ENCODE measurements around the gene RAPGEF5.
A peak's percentile ranks its signal among the peaks of the same experiment; 100 is the strongest.
"Not testable (repeated sequence)": the region's sequence is repeated elsewhere in the genome, so short reads cannot be mapped to it uniquely, and the experiment has no call there.

Gene RAPGEF5

GRCh38 chr7:22090107-22090506 is 266.8 kb downstream of the RAPGEF5 start:
- H3K4me3 ChIP-seq (ENCODE audit: low read length) = no peak overlapping the region
- DNase-seq (ENCODE audit: low read depth, low spot score) = no peak

GRCh38 chr7:22088827-22089226 is 268.1 kb downstream of the RAPGEF5 start:
- no peak for DNase-seq (ENCODE audit: low read depth, low spot score)
- no peak overlapping the region for H3K4me3 ChIP-seq (ENCODE audit: low read length)

DNA sequence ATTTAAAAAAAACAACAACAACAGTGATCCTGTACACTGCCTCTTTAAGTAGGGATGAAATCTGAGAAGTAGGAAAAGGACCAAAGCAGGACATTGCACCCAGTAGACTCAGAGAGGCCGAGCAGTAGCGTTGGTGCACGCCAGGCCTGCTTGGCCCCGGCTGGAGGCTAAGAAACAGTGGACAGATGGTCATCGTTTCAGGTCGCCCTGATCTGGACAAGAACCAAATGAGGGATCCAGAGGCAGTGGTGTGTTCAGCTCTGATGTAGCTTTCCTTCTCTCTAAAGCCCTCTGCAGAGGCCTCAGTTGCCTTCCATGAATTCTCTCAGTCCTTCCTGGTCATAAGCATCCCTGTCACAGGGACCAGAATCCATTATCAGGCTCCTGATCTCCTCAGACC is 269.1 kb downstream of the RAPGEF5 start:
- no peak for DNase-seq (ENCODE audit: low read depth, low spot score)
- H3K4me3 ChIP-seq (ENCODE audit: low read length) = no peak overlapping the region

DNA sequence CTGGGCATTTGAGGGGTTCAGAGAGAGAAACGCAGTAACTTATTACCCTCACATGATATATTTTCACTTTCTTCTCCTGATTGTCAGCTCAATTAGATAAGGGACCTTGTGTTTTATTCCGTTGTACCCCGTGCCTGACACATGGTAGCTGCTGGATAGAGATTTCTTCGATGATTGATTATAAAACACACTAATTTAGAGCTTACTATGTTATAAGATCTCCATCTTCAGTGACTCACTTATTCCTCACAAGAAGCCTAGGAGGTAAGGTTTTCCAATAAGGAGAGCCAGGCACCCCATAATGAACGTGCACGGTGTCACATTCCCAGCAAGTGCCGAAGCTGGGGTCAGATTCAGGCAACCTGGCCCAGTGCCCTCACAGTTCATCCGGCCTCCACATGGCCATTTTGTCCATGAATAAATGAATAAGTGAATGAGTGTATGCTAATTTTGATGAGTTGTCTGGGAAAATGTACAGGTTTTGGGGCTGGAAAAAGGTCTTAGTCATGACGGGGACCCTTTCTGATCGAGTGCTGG is 273.2 kb downstream of the RAPGEF5 start:
- no peak overlapping the region for H3K4me3 ChIP-seq (ENCODE audit: low read length)
- no peak for DNase-seq (ENCODE audit: low read depth, low spot score)

GRCh38 chr7:22082886-22083703 is 273.9 kb downstream of the RAPGEF5 start:
- no peak for DNase-seq (ENCODE audit: low read depth, low spot score)
- peak overlapping the region; percentile 26 for H3K4me3 ChIP-seq (ENCODE audit: low read length)

DNA sequence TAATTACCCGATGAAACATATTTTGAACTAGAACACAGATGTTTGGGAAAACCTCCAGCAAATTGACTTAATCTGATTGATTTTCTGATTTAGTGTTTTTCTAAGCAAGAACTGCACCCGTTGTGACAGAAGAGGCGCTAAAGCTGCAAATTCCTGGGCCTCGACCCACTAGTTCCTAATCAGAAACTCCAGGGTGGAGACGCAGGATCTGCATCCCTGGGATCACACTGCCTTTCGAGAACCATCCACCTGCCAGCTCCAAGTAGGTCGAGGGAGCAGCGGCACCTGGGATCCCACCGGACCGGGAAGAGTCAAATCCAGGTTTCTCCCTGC is 274.4 kb downstream of the RAPGEF5 start:
- DNase-seq (ENCODE audit: low read depth, low spot score) = no peak
- H3K4me3 ChIP-seq (ENCODE audit: low read length) = no peak overlapping the region; the same call in 1 of the 2 replicates

GRCh38 chr7:22080219-22080618 is 276.7 kb downstream of the RAPGEF5 start:
- DNase-seq (ENCODE audit: low read depth, low spot score); H3K4me3 ChIP-seq (ENCODE audit: low read length): not testable (repeated sequence)

DNA sequence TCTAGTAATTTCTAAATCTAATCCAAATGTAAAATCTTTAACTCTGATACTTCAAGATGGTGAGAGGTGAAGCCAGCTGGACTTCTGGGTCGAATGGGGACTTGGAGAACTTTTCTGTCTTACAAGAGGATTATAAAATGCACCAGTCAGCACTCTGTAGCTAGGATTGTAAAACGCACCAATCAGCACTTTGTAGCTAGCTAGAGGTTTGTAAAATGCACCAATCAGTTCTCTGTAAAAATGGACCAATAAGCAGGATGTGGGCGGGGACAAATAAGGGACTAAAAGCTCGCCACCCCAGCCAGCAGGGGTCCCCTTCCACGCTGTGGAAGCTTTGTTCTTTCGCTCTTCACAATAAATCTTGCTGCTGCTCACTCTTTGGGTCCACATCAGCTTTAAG is 278.1 kb downstream of the RAPGEF5 start:
- DNase-seq (ENCODE audit: low read depth, low spot score) = not testable (repeated sequence)

GRCh38 chr7:22075561-22075960 is 281.4 kb downstream of the RAPGEF5 start:
- no peak for DNase-seq (ENCODE audit: low read depth, low spot score)
- H3K4me3 ChIP-seq (ENCODE audit: low read length) = no peak overlapping the region

More for the DNA sequence above, 278.1 kb downstream of the RAPGEF5 start:
- not testable (repeated sequence) for H3K4me3 ChIP-seq (ENCODE audit: low read length)

GRCh38 chr7:22074897-22075296 is 282.1 kb downstream of the RAPGEF5 start:
- DNase-seq (ENCODE audit: low read depth, low spot score) = no peak
- H3K4me3 ChIP-seq (ENCODE audit: low read length) = no peak overlapping the region
